ENCODE measurements around the gene CCDC146.
A peak's percentile ranks its signal among the peaks of the same experiment; 100 is the strongest.
"Not testable (repeated sequence)": the region's sequence is repeated elsewhere in the genome, so short reads cannot be mapped to it uniquely, and the experiment has no call there.

Gene CCDC146

GRCh38 chr7:77327932-77328628, 205.7 kb downstream of the CCDC146 start:
- DNase-seq (ENCODE audit: low spot score) = peak; percentile 21

- DNase-seq (ENCODE audit: low spot score) = peak; percentile 62
These were observed 206.3 kb downstream of the CCDC146 start for GRCh38 chr7:77328669-77329068.

- no peak for DNase-seq (ENCODE audit: low spot score)
These were observed 207.2 kb downstream of the CCDC146 start for GRCh38 chr7:77329466-77330168.

GRCh38 chr7:77330169-77330882, 207.9 kb downstream of the CCDC146 start:
- DNase-seq (ENCODE audit: low spot score) = no peak

GRCh38 chr7:77331938-77332695, 209.7 kb downstream of the CCDC146 start:
- peak; percentile 89 for DNase-seq (ENCODE audit: low spot score)

- DNase-seq (ENCODE audit: low spot score) = not testable (repeated sequence)
These were observed 211.6 kb downstream of the CCDC146 start for GRCh38 chr7:77334039-77334438.

GRCh38 chr7:77335581-77335980, 213.2 kb downstream of the CCDC146 start:
- DNase-seq (ENCODE audit: low spot score) = peak; percentile 49

- no peak for DNase-seq (ENCODE audit: low spot score)
These were observed 215.1 kb downstream of the CCDC146 start for GRCh38 chr7:77337456-77337990.

GRCh38 chr7:77338260-77338659, 215.8 kb downstream of the CCDC146 start:
- DNase-seq (ENCODE audit: low spot score) = no peak

GRCh38 chr7:77338883-77339629, 216.6 kb downstream of the CCDC146 start:
- no peak for DNase-seq (ENCODE audit: low spot score)

GRCh38 chr7:77339726-77340125, 217.3 kb downstream of the CCDC146 start:
- DNase-seq (ENCODE audit: low spot score) = no peak

Data from GM03348 (cell line).